ENCODE results near the gene SNX24. TPM values are rescaled to one million over a fixed set of nuclear protein-coding genes. Genes with fewer than 3 reads are reported as not detected.

Gene SNX24
- total and polyA plus RNA-seq, 2 experiments from 2014 or later: 18.0 to 27.5 TPM

DNA sequence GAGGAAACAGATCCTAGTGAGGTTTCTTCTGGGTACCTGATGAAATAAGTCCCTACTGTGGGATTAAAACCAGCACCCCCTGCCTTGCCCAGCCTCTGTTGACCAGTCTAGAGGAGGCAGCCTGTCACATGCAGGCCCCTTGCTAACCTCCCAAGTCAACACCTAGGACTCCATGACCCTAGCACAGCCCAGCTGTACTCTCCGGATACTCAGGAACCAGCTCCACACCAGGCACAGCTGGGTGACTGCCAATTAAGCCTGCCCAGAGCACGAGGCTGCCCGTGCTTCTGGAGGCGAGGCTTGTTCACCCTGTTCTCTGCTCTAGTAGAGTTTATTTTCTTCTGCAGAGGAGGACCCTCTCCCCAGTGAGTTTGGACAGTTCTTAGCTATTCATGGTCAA lies 92.5 kb downstream of the SNX24 start:
- Mint-ChIP-seq H3K36me3 (ENCODE audit: low read depth) (no peaks in the 10 kb centered on the region), H3K4me1 (peaks cover 33% of the 10 kb centered on the region), H3K4me3 (no peak overlapping the region), H3K27ac (no peak overlapping the region; the same call in 1 of the 2 replicates), H3K27me3 (ENCODE audit: insufficient read depth, low read depth, poor library complexity) (peaks cover 2% of the 10 kb centered on the region), H3K9me3 (no peaks in the 10 kb centered on the region)
- Histone ChIP-seq H4K20me1 (replicated peaks; ENCODE audit: insufficient read depth) (no peaks in the 10 kb centered on the region), H3K27me3 (ENCODE audit: insufficient read depth) (no peaks in the 10 kb centered on the region), H3F3A (replicated peaks; ENCODE audit: low read depth) (no peaks in the 10 kb centered on the region), H3K9me2 (ENCODE audit: insufficient read depth) (no peaks in the 10 kb centered on the region), H3K36me3 (ENCODE audit: insufficient read depth) (no peaks in the 10 kb centered on the region), H3K4me2 (peak overlapping the region; percentile 40; the same call in 1 of the 2 replicates), H2AFZ (no peak overlapping the region), H3K27ac (ENCODE audit: low read depth) (peak overlapping the region; percentile 1; the same call in 1 of the 2 replicates), H3K4me3 (no peak overlapping the region), H3K79me2 (replicated peaks; ENCODE audit: insufficient read depth) (no peaks in the 10 kb centered on the region), H3K4me1 (ENCODE audit: insufficient read depth) (peaks cover 14% of the 10 kb centered on the region)
- ATAC-seq (peak; percentile 83), DNase-seq (ENCODE audit: low spot score) (peak; percentile 18)
- TF ChIP-seq, protein P1, sequence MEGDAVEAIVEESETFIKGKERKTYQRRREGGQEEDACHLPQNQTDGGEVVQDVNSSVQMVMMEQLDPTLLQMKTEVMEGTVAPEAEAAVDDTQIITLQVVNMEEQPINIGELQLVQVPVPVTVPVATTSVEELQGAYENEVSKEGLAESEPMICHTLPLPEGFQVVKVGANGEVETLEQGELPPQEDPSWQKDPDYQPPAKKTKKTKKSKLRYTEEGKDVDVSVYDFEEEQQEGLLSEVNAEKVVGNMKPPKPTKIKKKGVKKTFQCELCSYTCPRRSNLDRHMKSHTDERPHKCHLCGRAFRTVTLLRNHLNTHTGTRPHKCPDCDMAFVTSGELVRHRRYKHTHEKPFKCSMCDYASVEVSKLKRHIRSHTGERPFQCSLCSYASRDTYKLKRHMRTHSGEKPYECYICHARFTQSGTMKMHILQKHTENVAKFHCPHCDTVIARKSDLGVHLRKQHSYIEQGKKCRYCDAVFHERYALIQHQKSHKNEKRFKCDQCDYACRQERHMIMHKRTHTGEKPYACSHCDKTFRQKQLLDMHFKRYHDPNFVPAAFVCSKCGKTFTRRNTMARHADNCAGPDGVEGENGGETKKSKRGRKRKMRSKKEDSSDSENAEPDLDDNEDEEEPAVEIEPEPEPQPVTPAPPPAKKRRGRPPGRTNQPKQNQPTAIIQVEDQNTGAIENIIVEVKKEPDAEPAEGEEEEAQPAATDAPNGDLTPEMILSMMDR (conservative IDR thresholded peaks at IDR 0.05; ENCODE audit: low read depth in 2 of 2): no peak
- TF ChIP-seq EZH2 (IDR thresholded peaks at IDR 0.05; ENCODE audit: low read depth, unreplicated experiment): no peak
- TF ChIP-seq, protein P2, sequence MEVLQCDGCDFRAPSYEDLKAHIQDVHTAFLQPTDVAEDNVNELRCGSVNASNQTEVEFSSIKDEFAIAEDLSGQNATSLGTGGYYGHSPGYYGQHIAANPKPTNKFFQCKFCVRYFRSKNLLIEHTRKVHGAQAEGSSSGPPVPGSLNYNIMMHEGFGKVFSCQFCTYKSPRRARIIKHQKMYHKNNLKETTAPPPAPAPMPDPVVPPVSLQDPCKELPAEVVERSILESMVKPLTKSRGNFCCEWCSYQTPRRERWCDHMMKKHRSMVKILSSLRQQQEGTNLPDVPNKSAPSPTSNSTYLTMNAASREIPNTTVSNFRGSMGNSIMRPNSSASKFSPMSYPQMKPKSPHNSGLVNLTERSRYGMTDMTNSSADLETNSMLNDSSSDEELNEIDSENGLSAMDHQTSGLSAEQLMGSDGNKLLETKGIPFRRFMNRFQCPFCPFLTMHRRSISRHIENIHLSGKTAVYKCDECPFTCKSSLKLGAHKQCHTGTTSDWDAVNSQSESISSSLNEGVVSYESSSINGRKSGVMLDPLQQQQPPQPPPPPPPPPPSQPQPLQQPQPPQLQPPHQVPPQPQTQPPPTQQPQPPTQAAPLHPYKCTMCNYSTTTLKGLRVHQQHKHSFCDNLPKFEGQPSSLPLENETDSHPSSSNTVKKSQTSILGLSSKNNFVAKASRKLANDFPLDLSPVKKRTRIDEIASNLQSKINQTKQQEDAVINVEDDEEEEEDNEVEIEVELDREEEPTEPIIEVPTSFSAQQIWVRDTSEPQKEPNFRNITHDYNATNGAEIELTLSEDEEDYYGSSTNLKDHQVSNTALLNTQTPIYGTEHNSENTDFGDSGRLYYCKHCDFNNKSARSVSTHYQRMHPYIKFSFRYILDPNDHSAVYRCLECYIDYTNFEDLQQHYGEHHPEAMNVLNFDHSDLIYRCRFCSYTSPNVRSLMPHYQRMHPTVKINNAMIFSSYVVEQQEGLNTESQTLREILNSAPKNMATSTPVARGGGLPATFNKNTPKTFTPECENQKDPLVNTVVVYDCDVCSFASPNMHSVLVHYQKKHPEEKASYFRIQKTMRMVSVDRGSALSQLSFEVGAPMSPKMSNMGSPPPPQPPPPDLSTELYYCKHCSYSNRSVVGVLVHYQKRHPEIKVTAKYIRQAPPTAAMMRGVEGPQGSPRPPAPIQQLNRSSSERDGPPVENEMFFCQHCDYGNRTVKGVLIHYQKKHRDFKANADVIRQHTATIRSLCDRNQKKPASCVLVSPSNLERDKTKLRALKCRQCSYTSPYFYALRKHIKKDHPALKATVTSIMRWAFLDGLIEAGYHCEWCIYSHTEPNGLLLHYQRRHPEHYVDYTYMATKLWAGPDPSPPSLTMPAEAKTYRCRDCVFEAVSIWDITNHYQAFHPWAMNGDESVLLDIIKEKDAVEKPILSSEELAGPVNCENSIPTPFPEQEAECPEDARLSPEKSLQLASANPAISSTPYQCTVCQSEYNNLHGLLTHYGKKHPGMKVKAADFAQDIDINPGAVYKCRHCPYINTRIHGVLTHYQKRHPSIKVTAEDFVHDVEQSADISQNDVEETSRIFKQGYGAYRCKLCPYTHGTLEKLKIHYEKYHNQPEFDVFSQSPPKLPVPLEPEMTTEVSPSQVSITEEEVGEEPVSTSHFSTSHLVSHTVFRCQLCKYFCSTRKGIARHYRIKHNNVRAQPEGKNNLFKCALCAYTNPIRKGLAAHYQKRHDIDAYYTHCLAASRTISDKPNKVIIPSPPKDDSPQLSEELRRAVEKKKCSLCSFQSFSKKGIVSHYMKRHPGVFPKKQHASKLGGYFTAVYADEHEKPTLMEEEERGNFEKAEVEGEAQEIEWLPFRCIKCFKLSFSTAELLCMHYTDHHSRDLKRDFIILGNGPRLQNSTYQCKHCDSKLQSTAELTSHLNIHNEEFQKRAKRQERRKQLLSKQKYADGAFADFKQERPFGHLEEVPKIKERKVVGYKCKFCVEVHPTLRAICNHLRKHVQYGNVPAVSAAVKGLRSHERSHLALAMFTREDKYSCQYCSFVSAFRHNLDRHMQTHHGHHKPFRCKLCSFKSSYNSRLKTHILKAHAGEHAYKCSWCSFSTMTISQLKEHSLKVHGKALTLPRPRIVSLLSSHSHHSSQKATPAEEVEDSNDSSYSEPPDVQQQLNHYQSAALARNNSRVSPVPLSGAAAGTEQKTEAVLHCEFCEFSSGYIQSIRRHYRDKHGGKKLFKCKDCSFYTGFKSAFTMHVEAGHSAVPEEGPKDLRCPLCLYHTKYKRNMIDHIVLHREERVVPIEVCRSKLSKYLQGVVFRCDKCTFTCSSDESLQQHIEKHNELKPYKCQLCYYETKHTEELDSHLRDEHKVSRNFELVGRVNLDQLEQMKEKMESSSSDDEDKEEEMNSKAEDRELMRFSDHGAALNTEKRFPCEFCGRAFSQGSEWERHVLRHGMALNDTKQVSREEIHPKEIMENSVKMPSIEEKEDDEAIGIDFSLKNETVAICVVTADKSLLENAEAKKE (CRISPR knock-in tag; IDR thresholded peaks at IDR 0.05): no peak
- no peak for TF ChIP-seq NANOG (IDR thresholded peaks at IDR 0.05; ENCODE audit: borderline replicate concordance)
- no peak for TF ChIP-seq ZNF331 (CRISPR knock-in tag; IDR thresholded peaks at IDR 0.05; ENCODE audit: low read depth)
- TF ChIP-seq, protein P3, sequence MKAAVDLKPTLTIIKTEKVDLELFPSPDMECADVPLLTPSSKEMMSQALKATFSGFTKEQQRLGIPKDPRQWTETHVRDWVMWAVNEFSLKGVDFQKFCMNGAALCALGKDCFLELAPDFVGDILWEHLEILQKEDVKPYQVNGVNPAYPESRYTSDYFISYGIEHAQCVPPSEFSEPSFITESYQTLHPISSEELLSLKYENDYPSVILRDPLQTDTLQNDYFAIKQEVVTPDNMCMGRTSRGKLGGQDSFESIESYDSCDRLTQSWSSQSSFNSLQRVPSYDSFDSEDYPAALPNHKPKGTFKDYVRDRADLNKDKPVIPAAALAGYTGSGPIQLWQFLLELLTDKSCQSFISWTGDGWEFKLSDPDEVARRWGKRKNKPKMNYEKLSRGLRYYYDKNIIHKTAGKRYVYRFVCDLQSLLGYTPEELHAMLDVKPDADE (IDR thresholded peaks at IDR 0.05): no peak
- TF ChIP-seq POLR2AphosphoS5 (IDR thresholded peaks at IDR 0.05; ENCODE audit: low read depth): no peak
- TF ChIP-seq STAT1 (IDR thresholded peaks at IDR 0.05; ENCODE audit: unreplicated experiment): no peak
- no peak for TF ChIP-seq CREB1 (CRISPR knock-in tag; IDR thresholded peaks at IDR 0.05; ENCODE audit: low read depth)
- no peak for TF ChIP-seq JUNB (IDR thresholded peaks at IDR 0.05; ENCODE audit: unreplicated experiment)
- no peak for TF ChIP-seq EZH2phosphoT487 (IDR thresholded peaks at IDR 0.05; ENCODE audit: unreplicated experiment)
- TF ChIP-seq ZNF114 (CRISPR knock-in tag; IDR thresholded peaks at IDR 0.05): no peak
- TF ChIP-seq, protein P4, sequence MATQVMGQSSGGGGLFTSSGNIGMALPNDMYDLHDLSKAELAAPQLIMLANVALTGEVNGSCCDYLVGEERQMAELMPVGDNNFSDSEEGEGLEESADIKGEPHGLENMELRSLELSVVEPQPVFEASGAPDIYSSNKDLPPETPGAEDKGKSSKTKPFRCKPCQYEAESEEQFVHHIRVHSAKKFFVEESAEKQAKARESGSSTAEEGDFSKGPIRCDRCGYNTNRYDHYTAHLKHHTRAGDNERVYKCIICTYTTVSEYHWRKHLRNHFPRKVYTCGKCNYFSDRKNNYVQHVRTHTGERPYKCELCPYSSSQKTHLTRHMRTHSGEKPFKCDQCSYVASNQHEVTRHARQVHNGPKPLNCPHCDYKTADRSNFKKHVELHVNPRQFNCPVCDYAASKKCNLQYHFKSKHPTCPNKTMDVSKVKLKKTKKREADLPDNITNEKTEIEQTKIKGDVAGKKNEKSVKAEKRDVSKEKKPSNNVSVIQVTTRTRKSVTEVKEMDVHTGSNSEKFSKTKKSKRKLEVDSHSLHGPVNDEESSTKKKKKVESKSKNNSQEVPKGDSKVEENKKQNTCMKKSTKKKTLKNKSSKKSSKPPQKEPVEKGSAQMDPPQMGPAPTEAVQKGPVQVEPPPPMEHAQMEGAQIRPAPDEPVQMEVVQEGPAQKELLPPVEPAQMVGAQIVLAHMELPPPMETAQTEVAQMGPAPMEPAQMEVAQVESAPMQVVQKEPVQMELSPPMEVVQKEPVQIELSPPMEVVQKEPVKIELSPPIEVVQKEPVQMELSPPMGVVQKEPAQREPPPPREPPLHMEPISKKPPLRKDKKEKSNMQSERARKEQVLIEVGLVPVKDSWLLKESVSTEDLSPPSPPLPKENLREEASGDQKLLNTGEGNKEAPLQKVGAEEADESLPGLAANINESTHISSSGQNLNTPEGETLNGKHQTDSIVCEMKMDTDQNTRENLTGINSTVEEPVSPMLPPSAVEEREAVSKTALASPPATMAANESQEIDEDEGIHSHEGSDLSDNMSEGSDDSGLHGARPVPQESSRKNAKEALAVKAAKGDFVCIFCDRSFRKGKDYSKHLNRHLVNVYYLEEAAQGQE (IDR thresholded peaks at IDR 0.05; ENCODE audit: unreplicated experiment): no peak

Measured in GM23338 (cell line).